ENCODE results near the gene RPTOR.

- TF ChIP-seq, protein P1, sequence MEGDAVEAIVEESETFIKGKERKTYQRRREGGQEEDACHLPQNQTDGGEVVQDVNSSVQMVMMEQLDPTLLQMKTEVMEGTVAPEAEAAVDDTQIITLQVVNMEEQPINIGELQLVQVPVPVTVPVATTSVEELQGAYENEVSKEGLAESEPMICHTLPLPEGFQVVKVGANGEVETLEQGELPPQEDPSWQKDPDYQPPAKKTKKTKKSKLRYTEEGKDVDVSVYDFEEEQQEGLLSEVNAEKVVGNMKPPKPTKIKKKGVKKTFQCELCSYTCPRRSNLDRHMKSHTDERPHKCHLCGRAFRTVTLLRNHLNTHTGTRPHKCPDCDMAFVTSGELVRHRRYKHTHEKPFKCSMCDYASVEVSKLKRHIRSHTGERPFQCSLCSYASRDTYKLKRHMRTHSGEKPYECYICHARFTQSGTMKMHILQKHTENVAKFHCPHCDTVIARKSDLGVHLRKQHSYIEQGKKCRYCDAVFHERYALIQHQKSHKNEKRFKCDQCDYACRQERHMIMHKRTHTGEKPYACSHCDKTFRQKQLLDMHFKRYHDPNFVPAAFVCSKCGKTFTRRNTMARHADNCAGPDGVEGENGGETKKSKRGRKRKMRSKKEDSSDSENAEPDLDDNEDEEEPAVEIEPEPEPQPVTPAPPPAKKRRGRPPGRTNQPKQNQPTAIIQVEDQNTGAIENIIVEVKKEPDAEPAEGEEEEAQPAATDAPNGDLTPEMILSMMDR (IDR thresholded peaks at IDR 0.05 in 4 of 5, conservative IDR thresholded peaks at IDR 0.05 in 1 of 5), result no peak
- TF ChIP-seq POLR2A (IDR thresholded peaks at IDR 0.05), result no peak
Measured at GRCh38 chr17:80926591-80927250, 382.1 kb downstream of the RPTOR start.

All from gastrocnemius medialis (tissue), 4 donors.